ENCODE results near the gene MYRF. TPM values are rescaled to one million over a fixed set of nuclear protein-coding genes. Genes with fewer than 3 reads are reported as not detected.

The MYRF gene
- total RNA-seq, 1 experiment from 2014 or later = 5.1 TPM

GRCh38 chr11:61737131-61737530 lies 15.3 kb upstream of the MYRF start:
- DNase-seq (no peak), ATAC-seq (no peak)
- no peaks in the 10 kb centered on the region for H3K27me3 ChIP-seq (ENCODE audit: low read length)
- H2AFZ ChIP-seq (ENCODE audit: low read length) = no peak overlapping the region
- H3K79me2 ChIP-seq (ENCODE audit: low read length) = no peaks in the 10 kb centered on the region
- no peaks in the 10 kb centered on the region for H3K9me2 ChIP-seq (replicated peaks; ENCODE audit: low read length)
- intact Hi-C loops (cut with micrococcal nuclease) = no loop called here
- H3K4me2 ChIP-seq (ENCODE audit: low read length) = no peak overlapping the region
- no peak overlapping the region for H3K4me3 ChIP-seq (ENCODE audit: low read length)
- POLR2A ChIA-PET (ENCODE audit: unreplicated experiment) = no interaction called here
- TF ChIP-seq CTCF (conservative IDR thresholded peaks at IDR 0.05; ENCODE audit: low read depth, low read length) = no peak
- no peak for TF ChIP-seq EZH2 (IDR thresholded peaks at IDR 0.05; ENCODE audit: low read length, unreplicated experiment)
- peaks cover 4% of the 10 kb centered on the region; the same call in 1 of the 2 replicates for H4K20me1 ChIP-seq (ENCODE audit: low read length)
- peaks cover 6% of the 10 kb centered on the region; the same call in 1 of the 2 replicates for H3K36me3 ChIP-seq (ENCODE audit: low read depth, low read length)
- CTCF ChIA-PET = no interaction called here
- peaks cover 14% of the 10 kb centered on the region for H3K4me1 ChIP-seq (ENCODE audit: insufficient read depth, low read length)
- no peaks in the 10 kb centered on the region for H3F3A ChIP-seq (ENCODE audit: low read length, unreplicated experiment)
- no peak overlapping the region for H3K9ac ChIP-seq (ENCODE audit: low read length)
- BruUV-seq (replicated peaks) = no TSS peak
- H3K27ac ChIP-seq (ENCODE audit: low read length) = no peak overlapping the region
- no peaks in the 10 kb centered on the region for H3K9me3 ChIP-seq (ENCODE audit: low read length)

DNA sequence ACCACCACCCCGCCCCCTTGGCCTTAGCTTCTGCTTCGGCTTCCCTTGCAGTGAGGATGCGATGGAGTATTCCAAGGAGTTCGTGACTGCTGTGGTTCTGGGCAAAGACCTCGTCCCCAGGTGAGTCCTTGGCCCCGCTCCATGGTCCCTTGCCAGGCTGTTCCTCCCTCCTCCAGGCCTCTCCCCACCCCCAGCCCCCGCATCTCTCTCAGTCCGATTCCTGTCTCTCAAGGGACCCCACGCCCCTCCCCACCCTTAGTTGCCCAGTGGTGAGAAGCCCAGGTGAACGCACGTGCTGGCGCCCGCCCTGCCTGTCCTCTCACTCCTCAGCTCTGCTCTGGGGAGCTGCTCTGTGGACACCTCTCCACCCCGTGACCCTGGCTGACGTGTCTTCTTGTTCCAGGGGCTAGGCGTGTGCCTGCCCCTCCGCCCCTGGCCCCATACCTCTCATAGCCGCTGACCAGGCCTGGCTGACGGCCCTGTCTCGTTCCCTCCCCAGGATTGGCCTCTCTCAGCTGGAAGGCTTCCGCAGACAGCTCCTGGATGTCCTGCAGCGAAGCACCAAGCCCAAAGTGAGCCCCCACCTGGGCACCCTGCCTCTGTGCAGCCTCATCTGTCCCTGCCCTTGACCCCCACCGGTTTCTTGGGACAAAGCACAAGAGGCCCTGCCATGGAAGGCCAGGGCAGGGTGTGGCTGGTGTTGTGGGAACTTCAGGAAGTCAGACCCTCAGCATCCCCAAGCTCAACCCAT lies 14.6 kb upstream of the MYRF start:
- Histone ChIP-seq H3K9ac (ENCODE audit: low read length) (no peak overlapping the region), H2AFZ (ENCODE audit: low read length) (no peak overlapping the region), H3F3A (ENCODE audit: low read length, unreplicated experiment) (no peaks in the 10 kb centered on the region), H3K4me3 (ENCODE audit: low read length) (no peak overlapping the region), H4K20me1 (ENCODE audit: low read length) (peaks cover 4% of the 10 kb centered on the region; the same call in 1 of the 2 replicates), H3K79me2 (ENCODE audit: low read length) (no peaks in the 10 kb centered on the region), H3K36me3 (ENCODE audit: low read depth, low read length) (peaks cover 6% of the 10 kb centered on the region; the same call in 1 of the 2 replicates), H3K27ac (ENCODE audit: low read length) (no peak overlapping the region), H3K4me2 (ENCODE audit: low read length) (no peak overlapping the region), H3K9me2 (replicated peaks; ENCODE audit: low read length) (no peaks in the 10 kb centered on the region), H3K27me3 (ENCODE audit: low read length) (no peaks in the 10 kb centered on the region), H3K9me3 (ENCODE audit: low read length) (no peaks in the 10 kb centered on the region), H3K4me1 (ENCODE audit: insufficient read depth, low read length) (peaks cover 11% of the 10 kb centered on the region)
- POLR2A ChIA-PET (ENCODE audit: unreplicated experiment) = no interaction called here
- no peak for ATAC-seq
- BruUV-seq (replicated peaks) = no TSS peak
- TF ChIP-seq CTCF (conservative IDR thresholded peaks at IDR 0.05; ENCODE audit: low read depth, low read length) (0 out of 2 replicates have a peak, but pooled peaks have one; percentile 17), EZH2phosphoT487 (IDR thresholded peaks at IDR 0.05; ENCODE audit: borderline replicate concordance, low read length) (no peak), EZH2 (IDR thresholded peaks at IDR 0.05; ENCODE audit: low read length, unreplicated experiment) (no peak)
- intact Hi-C loops (cut with micrococcal nuclease) = no loop called here
- CTCF ChIA-PET = no interaction called here
- no peak for DNase-seq

- peaks cover 5% of the 10 kb centered on the region; the same call in 1 of the 2 replicates for H3K4me1 ChIP-seq (ENCODE audit: insufficient read depth, low read length)
- H3K36me3 ChIP-seq (ENCODE audit: low read depth, low read length) = peaks cover 6% of the 10 kb centered on the region; the same call in 1 of the 2 replicates
- no peaks in the 10 kb centered on the region for H3K9me3 ChIP-seq (ENCODE audit: low read length)
- ChIA-PET CTCF (no interaction called here), POLR2A (ENCODE audit: unreplicated experiment) (no interaction called here)
- DNase-seq = no peak
- no peaks in the 10 kb centered on the region for H4K20me1 ChIP-seq (ENCODE audit: low read length)
- H3K79me2 ChIP-seq (ENCODE audit: low read length) = no peaks in the 10 kb centered on the region
- intact Hi-C loops (cut with micrococcal nuclease) = no loop called here
- TF ChIP-seq EZH2phosphoT487 (IDR thresholded peaks at IDR 0.05; ENCODE audit: borderline replicate concordance, low read length) (no peak), CTCF (conservative IDR thresholded peaks at IDR 0.05; ENCODE audit: low read depth, low read length) (no peak), EZH2 (IDR thresholded peaks at IDR 0.05; ENCODE audit: low read length, unreplicated experiment) (no peak)
- no peak overlapping the region for H3K9ac ChIP-seq (ENCODE audit: low read length)
- no peak for ATAC-seq
- BruUV-seq (replicated peaks) = no TSS peak
- no peak overlapping the region for H3K27ac ChIP-seq (ENCODE audit: low read length)
- no peak overlapping the region for H3K4me3 ChIP-seq (ENCODE audit: low read length)
- H3K4me2 ChIP-seq (ENCODE audit: low read length) = no peak overlapping the region
- no peaks in the 10 kb centered on the region for H3F3A ChIP-seq (ENCODE audit: low read length, unreplicated experiment)
- H3K27me3 ChIP-seq (ENCODE audit: low read length) = no peaks in the 10 kb centered on the region
- no peaks in the 10 kb centered on the region for H3K9me2 ChIP-seq (replicated peaks; ENCODE audit: low read length)
- no peak overlapping the region for H2AFZ ChIP-seq (ENCODE audit: low read length)
Measured at GRCh38 chr11:61738776-61739175, 13.7 kb upstream of the MYRF start.

Data from PC-3 (cell line).